ENCODE data around the gene SSUH2. TPM values are rescaled to one million over a fixed set of nuclear protein-coding genes. Genes with fewer than 3 reads are reported as not detected.

SSUH2 gene
- total and polyA plus RNA-seq, 2 of the 13 experiments (the other 11 are each of a cell fraction or from before 2014, with no cell fraction given): 38.1 to 136 TPM

DNA sequence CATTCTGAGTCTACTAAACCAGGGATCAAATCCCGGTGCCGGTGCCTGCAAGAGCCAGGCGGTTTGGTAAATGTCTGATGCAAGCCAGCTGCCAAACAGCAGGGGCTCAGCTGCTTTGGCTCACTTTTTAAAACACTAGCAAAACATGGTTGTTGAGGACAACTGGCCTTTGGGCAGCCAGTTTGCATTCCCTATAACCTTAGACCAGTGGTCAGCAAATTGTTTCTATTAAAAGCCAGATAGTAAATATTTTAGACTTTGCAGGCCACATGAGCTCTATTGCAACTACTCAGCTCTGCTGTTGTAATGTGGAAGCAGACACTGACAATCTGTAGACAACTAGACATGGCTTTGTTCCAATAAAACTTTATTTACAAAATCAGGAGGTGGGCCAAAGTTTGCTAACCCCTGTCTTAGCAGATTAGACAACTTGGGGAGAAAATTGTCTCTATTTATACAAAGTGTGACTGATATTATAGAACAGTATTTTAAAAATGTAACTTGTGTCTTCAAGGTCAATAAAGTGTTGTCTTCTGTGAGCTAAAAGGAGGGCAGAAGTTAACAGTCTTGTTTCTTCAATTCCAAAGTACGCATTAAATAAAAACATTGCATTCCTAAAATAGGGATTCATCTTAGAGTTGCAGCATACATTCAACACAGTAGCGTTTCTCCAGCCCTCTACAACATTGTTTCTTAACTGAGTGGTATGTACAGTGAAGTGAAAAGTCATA, 67.6 kb downstream of the SSUH2 start (continued):
- TF ChIP-seq, protein P1, sequence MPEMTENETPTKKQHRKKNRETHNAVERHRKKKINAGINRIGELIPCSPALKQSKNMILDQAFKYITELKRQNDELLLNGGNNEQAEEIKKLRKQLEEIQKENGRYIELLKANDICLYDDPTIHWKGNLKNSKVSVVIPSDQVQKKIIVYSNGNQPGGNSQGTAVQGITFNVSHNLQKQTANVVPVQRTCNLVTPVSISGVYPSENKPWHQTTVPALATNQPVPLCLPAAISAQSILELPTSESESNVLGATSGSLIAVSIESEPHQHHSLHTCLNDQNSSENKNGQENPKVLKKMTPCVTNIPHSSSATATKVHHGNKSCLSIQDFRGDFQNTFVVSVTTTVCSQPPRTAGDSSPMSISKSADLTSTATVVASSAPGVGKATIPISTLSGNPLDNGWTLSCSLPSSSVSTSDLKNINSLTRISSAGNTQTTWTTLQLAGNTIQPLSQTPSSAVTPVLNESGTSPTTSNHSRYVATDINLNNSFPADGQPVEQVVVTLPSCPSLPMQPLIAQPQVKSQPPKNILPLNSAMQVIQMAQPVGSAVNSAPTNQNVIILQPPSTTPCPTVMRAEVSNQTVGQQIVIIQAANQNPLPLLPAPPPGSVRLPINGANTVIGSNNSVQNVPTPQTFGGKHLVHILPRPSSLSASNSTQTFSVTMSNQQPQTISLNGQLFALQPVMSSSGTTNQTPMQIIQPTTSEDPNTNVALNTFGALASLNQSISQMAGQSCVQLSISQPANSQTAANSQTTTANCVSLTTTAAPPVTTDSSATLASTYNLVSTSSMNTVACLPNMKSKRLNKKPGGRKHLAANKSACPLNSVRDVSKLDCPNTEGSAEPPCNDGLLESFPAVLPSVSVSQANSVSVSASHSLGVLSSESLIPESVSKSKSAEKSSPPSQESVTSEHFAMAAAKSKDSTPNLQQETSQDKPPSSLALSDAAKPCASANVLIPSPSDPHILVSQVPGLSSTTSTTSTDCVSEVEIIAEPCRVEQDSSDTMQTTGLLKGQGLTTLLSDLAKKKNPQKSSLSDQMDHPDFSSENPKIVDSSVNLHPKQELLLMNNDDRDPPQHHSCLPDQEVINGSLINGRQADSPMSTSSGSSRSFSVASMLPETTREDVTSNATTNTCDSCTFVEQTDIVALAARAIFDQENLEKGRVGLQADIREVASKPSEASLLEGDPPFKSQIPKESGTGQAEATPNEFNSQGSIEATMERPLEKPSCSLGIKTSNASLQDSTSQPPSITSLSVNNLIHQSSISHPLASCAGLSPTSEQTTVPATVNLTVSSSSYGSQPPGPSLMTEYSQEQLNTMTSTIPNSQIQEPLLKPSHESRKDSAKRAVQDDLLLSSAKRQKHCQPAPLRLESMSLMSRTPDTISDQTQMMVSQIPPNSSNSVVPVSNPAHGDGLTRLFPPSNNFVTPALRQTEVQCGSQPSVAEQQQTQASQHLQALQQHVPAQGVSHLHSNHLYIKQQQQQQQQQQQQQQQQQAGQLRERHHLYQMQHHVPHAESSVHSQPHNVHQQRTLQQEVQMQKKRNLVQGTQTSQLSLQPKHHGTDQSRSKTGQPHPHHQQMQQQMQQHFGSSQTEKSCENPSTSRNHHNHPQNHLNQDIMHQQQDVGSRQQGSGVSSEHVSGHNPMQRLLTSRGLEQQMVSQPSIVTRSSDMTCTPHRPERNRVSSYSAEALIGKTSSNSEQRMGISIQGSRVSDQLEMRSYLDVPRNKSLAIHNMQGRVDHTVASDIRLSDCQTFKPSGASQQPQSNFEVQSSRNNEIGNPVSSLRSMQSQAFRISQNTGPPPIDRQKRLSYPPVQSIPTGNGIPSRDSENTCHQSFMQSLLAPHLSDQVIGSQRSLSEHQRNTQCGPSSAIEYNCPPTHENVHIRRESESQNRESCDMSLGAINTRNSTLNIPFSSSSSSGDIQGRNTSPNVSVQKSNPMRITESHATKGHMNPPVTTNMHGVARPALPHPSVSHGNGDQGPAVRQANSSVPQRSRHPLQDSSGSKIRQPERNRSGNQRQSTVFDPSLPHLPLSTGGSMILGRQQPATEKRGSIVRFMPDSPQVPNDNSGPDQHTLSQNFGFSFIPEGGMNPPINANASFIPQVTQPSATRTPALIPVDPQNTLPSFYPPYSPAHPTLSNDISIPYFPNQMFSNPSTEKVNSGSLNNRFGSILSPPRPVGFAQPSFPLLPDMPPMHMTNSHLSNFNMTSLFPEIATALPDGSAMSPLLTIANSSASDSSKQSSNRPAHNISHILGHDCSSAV (CRISPR knock-in tag; IDR thresholded peaks at IDR 0.05; ENCODE audit: borderline replicate concordance): no peak
- TF ChIP-seq ZNF546 (CRISPR knock-in tag; conservative IDR thresholded peaks at IDR 0.05) (no peak), ZNF562 (CRISPR knock-in tag; IDR thresholded peaks at IDR 0.05; ENCODE audit: borderline replicate concordance) (no peak), MAFF (IDR thresholded peaks at IDR 0.05; ENCODE audit: low read depth, low read length) (no peak), ZFP1 (CRISPR knock-in tag; IDR thresholded peaks at IDR 0.05) (no peak), ZBTB37 (CRISPR knock-in tag; IDR thresholded peaks at IDR 0.05) (no peak), ZNF232 (CRISPR knock-in tag; IDR thresholded peaks at IDR 0.05; ENCODE audit: borderline replicate concordance) (no peak), CEBPG (CRISPR knock-in tag; IDR thresholded peaks at IDR 0.05) (no peak), EHMT2 (IDR thresholded peaks at IDR 0.05; ENCODE audit: borderline replicate concordance, low read depth, low read length) (no peak), SMARCE1 (IDR thresholded peaks at IDR 0.05; ENCODE audit: borderline replicate concordance) (no peak)

Data from HepG2 (cell line).